ENCODE results near the gene LKAAEAR1.

DNA sequence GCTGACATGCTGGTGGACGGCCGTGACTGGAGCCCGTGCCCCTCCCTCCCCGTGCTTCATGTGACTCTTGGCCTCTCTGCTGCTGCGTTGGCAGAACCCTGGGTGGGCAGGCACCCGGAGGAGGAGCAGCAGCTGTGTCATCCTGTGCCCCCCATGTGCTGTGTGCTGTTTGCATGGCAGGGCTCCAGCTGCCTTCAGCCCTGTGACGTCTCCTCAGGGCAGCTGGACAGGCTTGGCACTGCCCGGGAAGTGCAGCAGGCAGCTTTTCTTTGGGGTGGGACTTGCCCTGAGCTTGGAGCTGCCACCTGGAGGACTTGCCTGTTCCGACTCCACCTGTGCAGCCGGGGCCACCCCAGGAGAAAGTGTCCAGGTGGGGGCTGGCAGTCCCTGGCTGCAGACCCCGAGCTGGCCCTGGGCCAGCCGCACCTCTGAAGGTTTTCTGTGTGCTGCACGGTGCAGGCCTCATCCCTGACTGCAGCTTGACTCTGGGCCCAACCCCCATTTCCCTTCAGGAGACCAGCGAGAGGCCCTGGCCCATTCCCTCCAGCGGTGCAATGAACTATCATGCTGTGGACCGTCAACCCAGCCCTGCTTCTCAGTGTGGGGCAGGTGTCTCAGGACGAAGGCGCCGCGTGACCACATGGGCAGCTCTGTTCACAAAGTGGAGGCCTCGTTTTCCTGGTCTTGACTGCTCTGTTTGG lies 15.0 kb upstream of the LKAAEAR1 start:
- TF ChIP-seq POLR2AphosphoS5 (IDR thresholded peaks at IDR 0.05; ENCODE audit: low read depth): no peak
- TF ChIP-seq, protein P1, sequence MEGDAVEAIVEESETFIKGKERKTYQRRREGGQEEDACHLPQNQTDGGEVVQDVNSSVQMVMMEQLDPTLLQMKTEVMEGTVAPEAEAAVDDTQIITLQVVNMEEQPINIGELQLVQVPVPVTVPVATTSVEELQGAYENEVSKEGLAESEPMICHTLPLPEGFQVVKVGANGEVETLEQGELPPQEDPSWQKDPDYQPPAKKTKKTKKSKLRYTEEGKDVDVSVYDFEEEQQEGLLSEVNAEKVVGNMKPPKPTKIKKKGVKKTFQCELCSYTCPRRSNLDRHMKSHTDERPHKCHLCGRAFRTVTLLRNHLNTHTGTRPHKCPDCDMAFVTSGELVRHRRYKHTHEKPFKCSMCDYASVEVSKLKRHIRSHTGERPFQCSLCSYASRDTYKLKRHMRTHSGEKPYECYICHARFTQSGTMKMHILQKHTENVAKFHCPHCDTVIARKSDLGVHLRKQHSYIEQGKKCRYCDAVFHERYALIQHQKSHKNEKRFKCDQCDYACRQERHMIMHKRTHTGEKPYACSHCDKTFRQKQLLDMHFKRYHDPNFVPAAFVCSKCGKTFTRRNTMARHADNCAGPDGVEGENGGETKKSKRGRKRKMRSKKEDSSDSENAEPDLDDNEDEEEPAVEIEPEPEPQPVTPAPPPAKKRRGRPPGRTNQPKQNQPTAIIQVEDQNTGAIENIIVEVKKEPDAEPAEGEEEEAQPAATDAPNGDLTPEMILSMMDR (conservative IDR thresholded peaks at IDR 0.05; ENCODE audit: low read depth in 2 of 2): no peak
- no peak for TF ChIP-seq EZH2phosphoT487 (IDR thresholded peaks at IDR 0.05; ENCODE audit: unreplicated experiment)
- no peak for TF ChIP-seq EZH2 (IDR thresholded peaks at IDR 0.05; ENCODE audit: low read depth, unreplicated experiment)
- TF ChIP-seq CREB1 (CRISPR knock-in tag; IDR thresholded peaks at IDR 0.05; ENCODE audit: low read depth): no peak
- no peak for TF ChIP-seq NANOG (IDR thresholded peaks at IDR 0.05; ENCODE audit: borderline replicate concordance)
